HEK293T (cell line): ENCODE results near the gene GGA1.

ENCODE experiments used
- CTCF ChIA-PET: fragments of 350-600 bp; formaldehyde crosslinking; extraction: SDS; loops from one replicate; lab custom pipeline; 2021; ENCODE audit warnings: antibody characterized with exemption, inconsistent platforms; lab: Yijun Ruan, JAX
- POLR2A ChIA-PET: fragments of 350-600 bp; formaldehyde crosslinking; extraction: SDS; loops from one replicate; lab custom pipeline; 2020; ENCODE audit warnings: antibody characterized with exemption, inconsistent platforms; lab: Yijun Ruan, JAX
- DNase-seq: peaks from one replicate; pipeline ENCODE4 v3.0.0; 2012; ENCODE audit warnings: mixed read lengths; ENCODE audit errors: extremely low spot score
- ARNT ChIP-seq: fragments of 450-650 bp; IDR thresholded peaks from 2 replicates; pipeline ENCODE4 v1.6.1; 2017; ENCODE audit warnings: mild to moderate bottlenecking
- BHLHE40 ChIP-seq: fragments of 450-650 bp; IDR thresholded peaks from 2 replicates; pipeline ENCODE4 v1.6.1; 2016; ENCODE audit warnings: mild to moderate bottlenecking, moderate library complexity, borderline replicate concordance
- CTBP1 ChIP-seq: fragments of 450-650 bp; IDR thresholded peaks from 2 replicates; pipeline ENCODE4 v1.6.1; 2016; ENCODE audit warnings: borderline replicate concordance
- ELF4 ChIP-seq: fragments of 450-650 bp; IDR thresholded peaks from 2 replicates; pipeline ENCODE4 v1.6.1; 2017; ENCODE audit warnings: antibody characterized with exemption
- FOXA1 ChIP-seq: fragments of 450-650 bp; IDR thresholded peaks from 2 replicates; pipeline ENCODE4 v1.6.1; 2016; ENCODE audit warnings: mild to moderate bottlenecking
- FOXK2 ChIP-seq: fragments of 450-650 bp; IDR thresholded peaks from 2 replicates; pipeline ENCODE4 v1.6.1; 2016; ENCODE audit warnings: mild to moderate bottlenecking
- FOXM1 ChIP-seq: fragments of 450-650 bp; IDR thresholded peaks from 2 replicates; pipeline ENCODE4 v1.6.1; 2017; ENCODE audit warnings: mild to moderate bottlenecking, borderline replicate concordance
- HDGF ChIP-seq: fragments of 450-650 bp; IDR thresholded peaks from 2 replicates; pipeline ENCODE4 v1.6.1; 2017; ENCODE audit warnings: antibody characterized with exemption, borderline replicate concordance
- L3MBTL2 ChIP-seq: fragments of 450-650 bp; conservative IDR thresholded peaks from 2 replicates; pipeline ENCODE4 v1.6.1; 2016; ENCODE audit warnings: mild to moderate bottlenecking
- LEF1 ChIP-seq: fragments of 450-650 bp; IDR thresholded peaks from 2 replicates; pipeline ENCODE4 v1.6.1; 2017; ENCODE audit warnings: mild to moderate bottlenecking, borderline replicate concordance
- NFRKB ChIP-seq: fragments of 450-650 bp; IDR thresholded peaks from 2 replicates; pipeline ENCODE4 v1.6.1; 2016; ENCODE audit warnings: mild to moderate bottlenecking, moderate library complexity
- SP1 ChIP-seq: fragments of 450-650 bp; IDR thresholded peaks from 2 replicates; pipeline ENCODE4 v1.6.1; 2017
- SUZ12 ChIP-seq: fragments of 450-650 bp; IDR thresholded peaks from 2 replicates; pipeline ENCODE4 v1.6.1; 2016; ENCODE audit warnings: mild to moderate bottlenecking
- TARDBP ChIP-seq: fragments of 450-650 bp; IDR thresholded peaks from 2 replicates; pipeline ENCODE4 v1.6.1; 2016
- ZNF384 ChIP-seq: fragments of 450-650 bp; IDR thresholded peaks from 2 replicates; pipeline ENCODE4 v1.6.1; 2016
- TF ChIP-seq, protein P1 (sequence below): fragments of 450-650 bp; IDR thresholded peaks from 2 replicates; pipeline ENCODE4 v1.6.1; 2016

Gene GGA1

DNA sequence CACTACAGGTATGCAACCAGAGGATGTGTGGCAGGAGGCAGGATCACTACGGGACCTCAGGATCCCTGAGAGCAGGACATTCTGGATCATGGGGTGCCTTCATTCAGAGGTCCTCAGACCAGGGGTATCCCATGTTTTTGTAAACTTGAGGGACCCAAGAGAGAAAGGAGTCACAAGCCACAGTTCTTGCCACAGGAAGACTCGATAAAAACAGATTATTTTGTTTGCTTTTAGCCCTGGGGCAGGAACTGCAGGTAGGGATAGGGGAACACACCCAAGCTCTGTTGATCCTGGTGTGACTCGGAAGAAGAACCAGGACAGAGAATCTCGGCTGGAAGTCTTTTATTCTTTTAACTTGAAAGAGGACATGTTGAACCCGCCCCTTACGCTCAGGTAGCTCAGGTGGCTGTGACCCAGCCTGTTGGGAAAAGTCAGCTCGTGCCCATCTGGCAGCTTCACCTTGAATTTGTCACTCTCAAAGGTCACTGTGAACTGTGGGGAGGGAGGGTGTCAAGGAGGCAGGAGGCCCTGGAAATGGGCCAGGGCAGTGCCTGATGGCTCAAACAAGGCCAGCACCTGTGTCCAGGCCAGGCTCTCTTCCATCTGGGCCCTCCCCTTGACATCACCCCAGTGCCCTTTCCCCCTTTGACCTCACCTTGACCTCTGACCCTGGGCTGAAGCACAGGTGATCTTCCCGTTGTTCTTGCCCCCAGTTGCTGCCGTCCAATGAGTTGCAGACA, 38.5 kb upstream of the GGA1 start:
- TF ChIP-seq, protein P1, sequence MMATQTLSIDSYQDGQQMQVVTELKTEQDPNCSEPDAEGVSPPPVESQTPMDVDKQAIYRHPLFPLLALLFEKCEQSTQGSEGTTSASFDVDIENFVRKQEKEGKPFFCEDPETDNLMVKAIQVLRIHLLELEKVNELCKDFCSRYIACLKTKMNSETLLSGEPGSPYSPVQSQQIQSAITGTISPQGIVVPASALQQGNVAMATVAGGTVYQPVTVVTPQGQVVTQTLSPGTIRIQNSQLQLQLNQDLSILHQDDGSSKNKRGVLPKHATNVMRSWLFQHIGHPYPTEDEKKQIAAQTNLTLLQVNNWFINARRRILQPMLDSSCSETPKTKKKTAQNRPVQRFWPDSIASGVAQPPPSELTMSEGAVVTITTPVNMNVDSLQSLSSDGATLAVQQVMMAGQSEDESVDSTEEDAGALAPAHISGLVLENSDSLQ, result no peak
- TF ChIP-seq LEF1, result no peak
- no peak for TF ChIP-seq FOXA1
- TF ChIP-seq ARNT, result no peak
- TF ChIP-seq FOXK2, result no peak
- no peak for TF ChIP-seq ELF4
- no peak for TF ChIP-seq CTBP1
- TF ChIP-seq TARDBP, result no peak
- no peak for TF ChIP-seq SP1
- TF ChIP-seq ZNF384, result no peak
- TF ChIP-seq SUZ12, result no peak
- no peak for TF ChIP-seq BHLHE40
- TF ChIP-seq HDGF, result no peak
- no peak for TF ChIP-seq L3MBTL2
- TF ChIP-seq FOXM1, result no peak
- no peak for TF ChIP-seq NFRKB
- ChIA-PET POLR2A (interaction anchor here (1.7 to 1.9 kb wide), 2 partner anchors 8 to 37 kb away, joined by 4 to 9 read pairs; no protein-coding TSS in a partner anchor), CTCF (interaction anchor here (1.8 to 1.9 kb wide), 2 partner anchors 22 to 36 kb away, joined by 6 read pairs; no protein-coding TSS in a partner anchor)
- DNase-seq, result no peak

DNA sequence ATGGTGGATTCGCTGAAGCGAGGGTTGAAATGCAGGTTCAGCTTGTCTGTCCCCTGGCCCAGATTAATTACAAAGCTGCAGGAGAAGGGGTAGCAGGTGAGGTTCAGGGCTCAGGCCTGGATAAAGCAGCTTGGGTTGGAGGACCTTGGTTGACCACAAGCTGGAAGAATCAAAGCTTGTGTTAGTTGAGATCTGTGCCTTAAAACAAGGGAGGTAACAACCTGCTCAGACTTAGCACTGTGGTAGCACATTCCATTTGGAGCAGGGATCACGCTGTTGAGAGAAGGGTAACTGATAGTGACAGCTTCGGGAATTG, 38.0 kb upstream of the GGA1 start:
- DNase-seq, result no peak
- ChIA-PET POLR2A (interaction anchor here (1.7 to 1.9 kb wide), 2 partner anchors 8 to 36 kb away, joined by 4 to 9 read pairs; no protein-coding TSS in a partner anchor), CTCF (interaction anchor here (1.0 to 1.9 kb wide), 4 partner anchors 9 to 36 kb away, joined by 4 to 6 read pairs (median 5); no protein-coding TSS in a partner anchor)
- no peak for TF ChIP-seq HDGF
- no peak for TF ChIP-seq BHLHE40
- TF ChIP-seq LEF1, result no peak
- no peak for TF ChIP-seq FOXA1
- no peak for TF ChIP-seq FOXM1
- no peak for TF ChIP-seq ELF4
- no peak for TF ChIP-seq SUZ12
- no peak for TF ChIP-seq CTBP1
- no peak for TF ChIP-seq L3MBTL2
- TF ChIP-seq NFRKB, result no peak
- no peak for TF ChIP-seq TARDBP
- TF ChIP-seq SP1, result no peak
- TF ChIP-seq, protein P1, result no peak
- no peak for TF ChIP-seq ZNF384
- no peak for TF ChIP-seq ARNT
- TF ChIP-seq FOXK2, result no peak

DNA sequence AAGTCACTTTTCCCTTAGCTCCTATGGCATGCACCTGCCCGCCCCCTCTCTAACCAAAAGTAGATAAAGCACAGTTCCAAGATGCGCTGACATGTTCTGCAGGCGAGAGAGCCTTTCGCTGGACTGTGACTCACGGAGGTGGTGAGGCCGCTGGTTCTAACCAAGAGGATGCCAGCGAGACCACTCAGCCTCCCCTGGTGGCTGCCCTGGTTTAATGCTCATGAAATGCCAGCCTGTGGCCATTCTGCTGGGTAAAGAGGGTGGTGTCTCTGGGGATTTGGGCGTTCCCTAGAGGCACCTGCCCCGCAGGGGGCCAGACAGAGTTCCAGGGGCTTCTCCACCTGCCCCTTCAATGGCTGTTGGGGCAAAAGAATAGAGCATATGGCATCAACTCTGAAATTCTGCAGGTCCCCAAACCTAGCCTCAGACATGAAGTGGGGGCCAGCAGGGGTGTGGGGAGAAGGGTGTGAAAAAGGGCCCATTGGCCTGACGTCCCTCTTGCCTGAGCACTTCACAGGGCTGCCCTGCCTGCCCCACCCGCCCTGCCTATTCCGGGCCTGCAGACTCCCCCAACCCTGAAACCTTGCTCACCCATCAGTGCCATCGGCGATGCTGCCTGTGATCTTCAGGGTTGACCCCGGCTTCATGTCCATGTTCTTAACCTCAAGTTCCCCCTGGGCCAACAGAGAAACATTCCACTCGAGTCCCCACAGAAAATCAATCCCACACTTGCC, 37.2 kb upstream of the GGA1 start:
- POLR2A ChIA-PET, result interaction anchor here (1.5 to 1.9 kb wide), 2 partner anchors 9 to 21 kb away, joined by 4 to 9 read pairs; no protein-coding TSS in a partner anchor
- CTCF ChIA-PET, result interaction anchor here (1.0 to 1.9 kb wide), 4 partner anchors 10 to 35 kb away, joined by 4 to 6 read pairs (median 5); no protein-coding TSS in a partner anchor

DNA sequence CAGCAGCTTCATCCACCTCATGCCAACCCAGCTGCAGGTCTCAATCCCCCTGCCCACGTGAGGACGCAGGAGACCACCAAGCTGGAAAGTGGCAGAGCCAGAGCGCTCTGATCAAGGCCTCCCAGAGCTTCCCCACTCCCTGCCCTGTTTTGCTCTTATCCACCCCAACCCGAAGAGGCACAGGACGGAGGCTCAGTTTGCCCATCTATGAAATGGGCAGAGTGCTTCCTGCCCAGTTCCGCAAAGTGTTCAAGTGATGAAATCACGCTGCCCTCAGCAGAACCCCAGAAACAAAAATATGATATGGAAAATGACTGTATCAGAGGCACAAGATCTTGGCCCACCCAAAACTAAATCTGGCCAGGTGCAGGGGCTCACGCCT, 36.7 kb upstream of the GGA1 start:
- POLR2A ChIA-PET, result interaction anchor here (1.5 to 1.9 kb wide), 2 partner anchors 10 to 21 kb away, joined by 4 to 9 read pairs; no protein-coding TSS in a partner anchor
- DNase-seq, result no peak
- TF ChIP-seq ELF4, result no peak
- CTCF ChIA-PET, result interaction anchor here (1.8 kb wide), 1 partner anchor 35 kb away, joined by 6 read pairs; no protein-coding TSS in a partner anchor

More for the DNA sequence above, 37.2 kb upstream of the GGA1 start:
- TF ChIP-seq L3MBTL2, result no peak
- TF ChIP-seq BHLHE40, result no peak
- no peak for TF ChIP-seq FOXM1
- DNase-seq, result no peak

DNA sequence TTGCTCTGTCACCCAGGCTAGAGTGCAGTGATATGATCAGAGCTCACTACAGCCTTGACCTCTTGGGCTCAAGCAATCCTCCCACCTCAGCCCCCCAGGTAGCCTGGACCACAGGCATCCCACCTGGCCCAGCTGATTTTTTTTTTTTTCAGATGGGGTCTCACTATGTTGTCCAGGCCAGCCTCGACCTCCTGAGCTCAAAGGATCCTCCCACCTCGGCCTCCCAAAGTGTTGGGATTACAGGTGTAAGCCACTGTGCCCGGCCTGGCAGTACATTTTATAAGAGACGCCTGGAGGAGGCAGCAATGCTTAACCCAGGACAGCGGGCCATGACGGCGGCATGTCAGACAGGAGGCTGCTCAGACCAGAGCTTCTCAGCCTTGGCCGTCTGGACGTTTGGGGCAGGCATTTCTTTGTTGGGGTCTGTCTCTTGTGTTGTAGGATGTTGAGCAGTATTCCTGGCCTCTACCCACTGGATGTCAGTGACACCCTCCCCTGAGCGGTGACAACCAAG, 33.1 kb upstream of the GGA1 start:
- no peak for DNase-seq
- no peak for TF ChIP-seq CTBP1
- no peak for TF ChIP-seq FOXA1
- no peak for TF ChIP-seq ARNT
- no peak for TF ChIP-seq NFRKB
- no peak for TF ChIP-seq ELF4
- no peak for TF ChIP-seq TARDBP
- TF ChIP-seq ZNF384, result no peak
- TF ChIP-seq SP1, result no peak
- no peak for TF ChIP-seq L3MBTL2
- POLR2A ChIA-PET, result interaction anchor here (1.6 kb wide), 1 partner anchor 14 kb away, joined by 5 read pairs; no protein-coding TSS in a partner anchor
- CTCF ChIA-PET, result interaction anchor here (0.6 kb wide), 1 partner anchor 82 kb away, joined by 3 read pairs; no protein-coding TSS in a partner anchor

DNA sequence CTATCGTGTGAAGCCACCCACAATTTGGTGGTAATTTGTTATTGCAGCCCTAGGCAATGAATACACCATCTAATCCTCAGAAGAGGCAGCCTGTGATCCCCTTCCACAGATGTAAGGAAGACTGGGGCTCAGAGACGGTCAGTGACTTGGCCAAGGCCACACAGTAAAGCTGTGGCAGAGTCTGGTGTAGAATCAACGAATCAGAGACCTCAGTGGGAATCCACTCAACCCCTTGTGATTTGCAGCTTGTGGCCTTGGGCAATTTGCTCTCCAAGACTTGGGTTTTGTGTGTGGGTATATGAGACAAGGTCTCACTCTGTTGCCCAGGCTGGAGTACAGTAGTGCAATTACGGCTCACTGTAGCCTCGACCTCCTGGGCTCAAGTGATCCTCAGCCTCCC, 30.6 kb upstream of the GGA1 start:
- DNase-seq, result no peak
- ChIA-PET POLR2A (no interaction called here), CTCF (interaction anchor here (1.4 kb wide), 1 partner anchor 11 kb away, joined by 4 read pairs; no protein-coding TSS in a partner anchor)
- no peak for TF ChIP-seq LEF1
